GM12891 (cell line): Measurements from ENCODE around the gene UQCC2.

Source experiments
- DNase-seq: peaks from one replicate; pipeline ENCODE4 v3.0.0; 2011; ENCODE audit warnings: low spot score; ENCODE audit not compliant: insufficient read length
- FAIRE-seq: peaks from 2 replicates; lab custom pipeline; 2011; peaks lifted over from hg19 to GRCh38; lab: Jason Lieb, UNC
- PAX5 ChIP-seq: IDR thresholded peaks from 2 replicates; pipeline ENCODE4 v1.6.1; 2011; ENCODE audit warnings: low read length, moderate library complexity, mild to moderate bottlenecking; ENCODE audit not compliant: insufficient read depth, severe bottlenecking
- POLR2A ChIP-seq: IDR thresholded peaks from 2 replicates; pipeline ENCODE4 v1.6.1; 2011; ENCODE audit warnings: low read depth, low read length, control low read depth
- POLR2AphosphoS5 ChIP-seq: IDR thresholded peaks from 2 replicates; pipeline ENCODE4 v1.6.1; 2011; ENCODE audit warnings: low read depth, low read length, control low read depth
- POU2F2 ChIP-seq: IDR thresholded peaks from 2 replicates; pipeline ENCODE4 v1.6.1; 2011; ENCODE audit warnings: low read depth, mild to moderate bottlenecking, control low read depth, low read length, moderate library complexity
- SPI1 ChIP-seq: IDR thresholded peaks from 2 replicates; pipeline ENCODE4 v1.6.1; 2011; ENCODE audit warnings: low read depth, low read length, control low read depth
- TAF1 ChIP-seq: IDR thresholded peaks from 2 replicates; pipeline ENCODE4 v1.6.1; 2011; ENCODE audit warnings: low read depth, low read length, control low read depth

The UQCC2 gene

DNA sequence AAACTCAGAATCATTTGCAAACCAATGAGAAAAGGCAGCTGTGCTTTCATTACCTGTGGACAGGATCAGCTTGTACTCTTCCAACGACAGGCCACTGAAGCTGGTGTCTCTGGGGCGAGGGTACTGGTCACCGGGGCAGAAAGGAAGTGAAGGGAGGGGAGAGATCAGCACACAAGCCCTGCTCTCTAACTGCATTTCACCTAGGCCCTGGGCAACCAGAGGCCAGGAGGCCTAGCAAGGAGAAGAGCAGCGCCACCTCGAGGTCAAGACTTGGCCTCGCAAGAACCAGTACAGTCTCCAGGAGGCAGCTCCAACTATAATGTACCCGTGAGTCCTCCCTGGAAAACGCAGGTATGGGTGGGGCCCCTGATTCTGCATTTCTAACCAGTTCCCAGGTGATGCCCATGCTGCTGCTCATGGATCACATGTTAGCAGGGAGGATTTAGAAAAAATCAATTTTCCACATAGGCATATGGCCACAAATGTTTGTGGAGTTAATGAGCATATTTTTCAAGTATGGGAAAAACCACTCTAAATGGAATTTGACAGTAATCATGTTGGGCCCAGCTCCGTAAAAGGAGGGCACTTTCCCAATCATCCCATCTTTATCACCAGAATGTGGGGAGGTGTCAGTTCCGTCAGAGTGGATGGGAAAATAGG lies 11.0 kb downstream of the UQCC2 start:
- no peak for DNase-seq
- peak; percentile 85 for FAIRE-seq
- TF ChIP-seq SPI1 = 0 out of 2 replicates have a peak, but pooled peaks have one; percentile 25
- TF ChIP-seq TAF1 = no peak

GRCh38 chr6:33699739-33700138 lies 11.8 kb downstream of the UQCC2 start:
- DNase-seq (no peak), FAIRE-seq (no peak)
- TF ChIP-seq TAF1 = no peak
- no peak for TF ChIP-seq POLR2AphosphoS5
- TF ChIP-seq POU2F2 = no peak
- TF ChIP-seq PAX5 = no peak
- TF ChIP-seq SPI1 = no peak
- no peak for TF ChIP-seq POLR2A

DNA sequence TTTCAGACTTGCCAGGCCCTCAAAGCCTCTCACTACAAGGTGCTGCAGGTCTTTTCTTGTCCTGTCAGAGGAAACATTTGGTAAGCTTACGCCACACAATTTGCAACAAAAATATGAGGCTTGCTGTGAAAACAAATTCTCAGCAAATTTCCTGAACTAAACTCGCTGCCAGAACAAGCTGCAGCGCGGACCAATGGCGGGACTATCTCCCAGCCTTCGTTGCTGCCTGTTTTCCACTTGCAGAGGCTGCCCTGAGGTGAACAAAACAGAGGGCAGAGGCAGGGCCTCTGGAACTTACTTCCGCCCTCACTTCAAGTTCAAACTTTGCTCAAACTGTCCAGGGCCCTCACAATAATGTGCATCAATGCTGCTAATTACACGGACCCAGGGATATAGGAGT lies 12.4 kb downstream of the UQCC2 start:
- FAIRE-seq = no peak
- TF ChIP-seq POLR2A (no peak), POU2F2 (no peak), POLR2AphosphoS5 (no peak), SPI1 (no peak), TAF1 (no peak), PAX5 (no peak)
- no peak for DNase-seq

GRCh38 chr6:33698494-33698893 lies 13.0 kb downstream of the UQCC2 start:
- DNase-seq (no peak), FAIRE-seq (no peak)
- TF ChIP-seq POU2F2 (no peak), TAF1 (no peak), SPI1 (no peak), POLR2A (no peak), PAX5 (no peak), POLR2AphosphoS5 (no peak)

DNA sequence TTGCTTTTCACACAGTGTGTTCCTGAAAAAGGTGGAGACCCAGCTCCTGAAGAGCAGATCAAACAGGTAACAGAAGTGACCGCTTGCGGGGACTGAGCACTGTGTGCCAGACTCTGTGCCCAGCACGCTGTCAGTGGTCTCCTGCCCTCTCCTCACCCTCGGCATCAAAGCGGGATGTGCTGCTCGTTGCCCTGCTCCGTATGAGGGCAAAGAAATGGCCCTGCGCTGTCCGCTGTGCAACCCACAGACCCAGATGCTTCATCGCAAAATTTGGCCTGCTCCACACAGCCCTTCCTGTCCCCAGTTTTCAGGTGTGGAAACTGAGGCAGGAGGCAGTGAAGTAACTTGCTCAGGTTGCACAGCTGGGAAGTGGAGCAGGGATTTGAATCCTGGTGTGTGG lies 13.7 kb downstream of the UQCC2 start:
- TF ChIP-seq POU2F2 (no peak), POLR2A (no peak), POLR2AphosphoS5 (no peak), TAF1 (no peak), SPI1 (no peak), PAX5 (no peak)
- DNase-seq (no peak), FAIRE-seq (no peak)

DNA sequence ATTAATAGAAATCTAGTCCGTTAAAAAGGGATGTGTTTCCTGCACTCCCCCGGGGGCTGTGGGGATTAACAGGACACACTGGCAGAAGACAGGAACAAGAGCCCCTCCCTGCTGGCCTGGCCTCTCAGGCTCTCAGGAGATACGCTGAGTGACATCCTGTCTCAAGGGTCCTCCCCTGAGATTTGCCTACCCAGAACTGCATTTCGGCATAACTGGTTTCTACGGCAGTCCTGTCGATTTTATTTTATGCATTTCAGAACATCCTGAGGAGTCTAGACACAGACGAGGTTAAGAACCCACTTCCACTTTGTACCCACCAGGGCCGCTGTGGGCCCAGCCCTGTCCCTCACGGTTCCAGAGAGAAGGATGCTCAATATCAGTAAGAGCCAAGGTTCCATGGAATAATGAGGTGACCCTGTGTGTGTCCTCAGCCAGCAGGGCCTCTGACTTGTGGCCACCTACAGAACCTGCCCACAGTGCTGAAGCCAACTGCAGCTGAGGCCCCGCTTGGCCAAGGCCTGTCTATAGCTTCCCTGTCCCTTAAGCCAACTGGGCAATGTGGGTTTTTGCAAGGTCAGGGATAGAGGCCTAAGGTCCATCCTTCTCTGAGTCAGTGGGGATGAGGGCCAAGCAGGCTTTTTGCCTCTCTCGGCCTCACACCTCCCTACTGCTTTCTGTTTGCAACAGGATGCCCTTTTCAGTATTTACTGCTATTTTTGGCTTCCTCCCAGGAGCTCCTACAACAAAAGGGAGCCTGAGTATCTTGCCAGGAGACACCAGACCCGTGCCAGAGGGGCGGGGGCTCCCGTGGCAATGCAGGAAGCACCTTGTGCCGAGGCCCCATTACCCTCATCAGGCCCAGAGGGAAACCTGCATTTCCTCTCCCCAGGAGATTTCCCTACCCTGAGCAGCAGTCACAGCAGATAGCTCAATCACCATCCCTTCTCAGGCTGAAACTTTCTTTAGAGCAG lies 14.7 kb downstream of the UQCC2 start:
- DNase-seq (no peak), FAIRE-seq (no peak)
- TF ChIP-seq POLR2AphosphoS5 (no peak), TAF1 (no peak), SPI1 (no peak), POU2F2 (no peak), PAX5 (no peak), POLR2A (no peak)

DNA sequence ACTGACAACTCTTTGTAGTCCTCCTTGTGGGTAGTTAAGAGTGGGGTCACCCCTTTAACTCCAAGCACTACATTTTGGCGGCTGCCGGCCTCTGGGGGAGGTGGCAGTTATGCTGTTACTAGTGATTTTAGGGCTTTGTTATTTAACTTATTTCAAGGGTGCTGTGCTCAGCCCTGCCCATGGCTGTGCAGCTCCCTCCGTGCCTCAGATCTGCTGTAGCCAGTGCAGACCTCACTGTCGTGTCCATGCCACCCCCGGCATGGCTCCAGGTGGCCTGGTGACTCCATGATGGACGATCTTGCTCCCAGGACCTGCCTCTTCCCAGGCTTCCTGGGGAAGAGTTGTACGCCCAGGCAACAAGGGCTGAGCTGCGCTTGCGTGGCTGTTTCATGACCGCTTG lies 15.4 kb downstream of the UQCC2 start:
- TF ChIP-seq SPI1 (no peak), TAF1 (no peak), POU2F2 (no peak), PAX5 (no peak), POLR2AphosphoS5 (no peak), POLR2A (no peak)
- no peak for FAIRE-seq
- no peak for DNase-seq

- FAIRE-seq = no peak
- DNase-seq = no peak
- no peak for TF ChIP-seq PAX5
- TF ChIP-seq SPI1 = no peak
These were observed 16.0 kb downstream of the UQCC2 start for GRCh38 chr6:33695451-33695887.

DNA sequence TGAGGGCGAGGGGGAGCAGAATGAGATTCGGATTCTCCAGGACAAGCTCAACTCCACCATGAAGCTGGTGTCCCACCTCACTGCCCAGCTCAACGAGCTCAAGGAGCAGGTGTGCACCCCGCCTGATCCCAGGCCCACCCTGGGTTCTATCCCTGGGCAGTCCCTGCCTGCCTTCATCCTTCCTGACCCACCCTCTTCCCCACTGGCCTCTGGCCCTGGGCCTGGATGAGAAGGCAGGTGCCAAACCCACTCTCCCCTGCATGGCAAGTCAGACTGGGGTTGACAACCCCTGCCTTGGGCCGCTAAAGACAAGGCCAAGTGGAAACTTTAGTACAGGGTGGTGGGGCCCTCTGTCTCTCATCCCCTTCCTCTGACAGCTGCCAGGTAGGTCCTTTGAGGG lies 16.5 kb downstream of the UQCC2 start:
- TF ChIP-seq POLR2A = no peak
- TF ChIP-seq PAX5 = no peak
- TF ChIP-seq TAF1 = no peak
- TF ChIP-seq POLR2AphosphoS5 = no peak
- no peak for TF ChIP-seq SPI1
- TF ChIP-seq POU2F2 = no peak
- DNase-seq (no peak), FAIRE-seq (no peak)
